ENCODE data around the gene TUB. TPM values are rescaled to one million over a fixed set of nuclear protein-coding genes. Genes with fewer than 3 reads are reported as not detected.

The TUB gene
- total and polyA plus RNA-seq, 4 donors, result 73.3 to 107 (median 89.1) TPM

GRCh38 chr11:8059571-8060011 lies 21.4 kb upstream of the TUB start:
- Histone ChIP-seq H3K4me3 (ENCODE audit: low read depth, low read length) (no peak overlapping the region), H3K27ac (ENCODE audit: low read depth, low read length) (peak overlapping the region; percentile 44), H3K9me3 (ENCODE audit: control insufficient read depth, insufficient read depth, low read length) (no peaks in the 10 kb centered on the region), H3K27me3 (ENCODE audit: control insufficient read depth, insufficient read depth, low read length) (no peaks in the 10 kb centered on the region), H3K36me3 (ENCODE audit: control insufficient read depth, insufficient read depth, low read length) (peaks cover 11% of the 10 kb centered on the region), H3K4me1 (ENCODE audit: control insufficient read depth, insufficient read depth, low read length) (peaks cover 45% of the 10 kb centered on the region)
- peak in 1 of 6 donors; percentile 64 for DNase-seq (ENCODE audit: low read depth in 4 of 6, low spot score in 6 of 6)
- 34% methylated on average over 10 of the region's 10 CpGs for WGBS (ENCODE audit: insufficient coverage)

- H3K27me3 ChIP-seq (ENCODE audit: control insufficient read depth, insufficient read depth, low read length), result no peaks in the 10 kb centered on the region
- no peak overlapping the region for H3K4me3 ChIP-seq (ENCODE audit: low read depth, low read length)
- H3K4me1 ChIP-seq (ENCODE audit: control insufficient read depth, insufficient read depth, low read length), result peaks cover 39% of the 10 kb centered on the region
- H3K9me3 ChIP-seq (ENCODE audit: control insufficient read depth, insufficient read depth, low read length), result no peaks in the 10 kb centered on the region
- H3K36me3 ChIP-seq (ENCODE audit: control insufficient read depth, insufficient read depth, low read length), result peaks cover 11% of the 10 kb centered on the region
- peak overlapping the region; percentile 44 for H3K27ac ChIP-seq (ENCODE audit: low read depth, low read length)
- 94% methylated on average over 3 of the region's 3 CpGs for WGBS (ENCODE audit: insufficient coverage)
- no peak for DNase-seq (ENCODE audit: low read depth in 4 of 6, low spot score in 6 of 6)
These were observed 20.8 kb upstream of the TUB start for GRCh38 chr11:8060146-8060719.

GRCh38 chr11:8060801-8061554 lies 20.0 kb upstream of the TUB start:
- no peaks in the 10 kb centered on the region for H3K27me3 ChIP-seq (ENCODE audit: control insufficient read depth, insufficient read depth, low read length)
- peaks cover 36% of the 10 kb centered on the region for H3K4me1 ChIP-seq (ENCODE audit: control insufficient read depth, insufficient read depth, low read length)
- 76% methylated on average over 6 of the region's 12 CpGs for WGBS (ENCODE audit: insufficient coverage)
- peak in 1 of 6 donors; percentile 30 for DNase-seq (ENCODE audit: low read depth in 4 of 6, low spot score in 6 of 6)
- no peak overlapping the region for H3K4me3 ChIP-seq (ENCODE audit: low read depth, low read length)
- peaks cover 13% of the 10 kb centered on the region for H3K36me3 ChIP-seq (ENCODE audit: control insufficient read depth, insufficient read depth, low read length)
- no peak overlapping the region for H3K27ac ChIP-seq (ENCODE audit: low read depth, low read length)
- no peaks in the 10 kb centered on the region for H3K9me3 ChIP-seq (ENCODE audit: control insufficient read depth, insufficient read depth, low read length)

- Histone ChIP-seq H3K27ac (ENCODE audit: low read depth, low read length) (no peak overlapping the region), H3K4me3 (ENCODE audit: low read depth, low read length) (no peak overlapping the region), H3K4me1 (ENCODE audit: control insufficient read depth, insufficient read depth, low read length) (peaks cover 36% of the 10 kb centered on the region), H3K9me3 (ENCODE audit: control insufficient read depth, insufficient read depth, low read length) (no peaks in the 10 kb centered on the region), H3K27me3 (ENCODE audit: control insufficient read depth, insufficient read depth, low read length) (no peaks in the 10 kb centered on the region), H3K36me3 (ENCODE audit: control insufficient read depth, insufficient read depth, low read length) (peaks cover 13% of the 10 kb centered on the region)
- peak in 1 of 6 donors; percentile 1 for DNase-seq (ENCODE audit: low read depth in 4 of 6, low spot score in 6 of 6)
- WGBS (ENCODE audit: insufficient coverage), result 85% methylated on average over 21 of the region's 22 CpGs
These were observed 19.2 kb upstream of the TUB start for GRCh38 chr11:8061555-8062428.

- H3K27ac ChIP-seq (ENCODE audit: low read depth, low read length), result no peak overlapping the region
- peak in 1 of 6 donors; percentile 0 for DNase-seq (ENCODE audit: low read depth in 4 of 6, low spot score in 6 of 6)
- no peaks in the 10 kb centered on the region for H3K9me3 ChIP-seq (ENCODE audit: control insufficient read depth, insufficient read depth, low read length)
- H3K4me1 ChIP-seq (ENCODE audit: control insufficient read depth, insufficient read depth, low read length), result peaks cover 44% of the 10 kb centered on the region
- H3K36me3 ChIP-seq (ENCODE audit: control insufficient read depth, insufficient read depth, low read length), result peaks cover 13% of the 10 kb centered on the region
- no peak overlapping the region for H3K4me3 ChIP-seq (ENCODE audit: low read depth, low read length)
- no peaks in the 10 kb centered on the region for H3K27me3 ChIP-seq (ENCODE audit: control insufficient read depth, insufficient read depth, low read length)
- 85% methylated on average over 12 of the region's 13 CpGs for WGBS (ENCODE audit: insufficient coverage)
These were observed 18.2 kb upstream of the TUB start for GRCh38 chr11:8062781-8063257.

GRCh38 chr11:8063324-8063723 lies 17.7 kb upstream of the TUB start:
- peak in 1 of 6 donors; percentile 46 for DNase-seq (ENCODE audit: low read depth in 4 of 6, low spot score in 6 of 6)
- H3K9me3 ChIP-seq (ENCODE audit: control insufficient read depth, insufficient read depth, low read length), result no peaks in the 10 kb centered on the region
- no peak overlapping the region for H3K27ac ChIP-seq (ENCODE audit: low read depth, low read length)
- no peaks in the 10 kb centered on the region for H3K27me3 ChIP-seq (ENCODE audit: control insufficient read depth, insufficient read depth, low read length)
- 63% methylated on average over 7 of the region's 7 CpGs for WGBS (ENCODE audit: insufficient coverage)
- H3K4me3 ChIP-seq (ENCODE audit: low read depth, low read length), result no peak overlapping the region
- peaks cover 13% of the 10 kb centered on the region for H3K36me3 ChIP-seq (ENCODE audit: control insufficient read depth, insufficient read depth, low read length)
- H3K4me1 ChIP-seq (ENCODE audit: control insufficient read depth, insufficient read depth, low read length), result peaks cover 48% of the 10 kb centered on the region

GRCh38 chr11:8065031-8065430 lies 16.0 kb upstream of the TUB start:
- no peak for DNase-seq (ENCODE audit: low read depth in 4 of 6, low spot score in 6 of 6)
- no peak overlapping the region for H3K4me3 ChIP-seq (ENCODE audit: low read depth, low read length)
- peaks cover 13% of the 10 kb centered on the region for H3K36me3 ChIP-seq (ENCODE audit: control insufficient read depth, insufficient read depth, low read length)
- H3K27me3 ChIP-seq (ENCODE audit: control insufficient read depth, insufficient read depth, low read length), result no peaks in the 10 kb centered on the region
- WGBS (ENCODE audit: insufficient coverage), result 100% methylated on average over 2 of the region's 2 CpGs
- no peak overlapping the region for H3K27ac ChIP-seq (ENCODE audit: low read depth, low read length)
- peaks cover 48% of the 10 kb centered on the region for H3K4me1 ChIP-seq (ENCODE audit: control insufficient read depth, insufficient read depth, low read length)
- H3K9me3 ChIP-seq (ENCODE audit: control insufficient read depth, insufficient read depth, low read length), result no peaks in the 10 kb centered on the region

GRCh38 chr11:8066036-8066910 lies 14.7 kb upstream of the TUB start:
- Histone ChIP-seq H3K4me1 (ENCODE audit: control insufficient read depth, insufficient read depth, low read length) (peaks cover 40% of the 10 kb centered on the region), H3K36me3 (ENCODE audit: control insufficient read depth, insufficient read depth, low read length) (peaks cover 11% of the 10 kb centered on the region), H3K27ac (ENCODE audit: low read depth, low read length) (no peak overlapping the region), H3K27me3 (ENCODE audit: control insufficient read depth, insufficient read depth, low read length) (no peaks in the 10 kb centered on the region), H3K4me3 (ENCODE audit: low read depth, low read length) (no peak overlapping the region), H3K9me3 (ENCODE audit: control insufficient read depth, insufficient read depth, low read length) (no peaks in the 10 kb centered on the region)
- DNase-seq (ENCODE audit: low read depth in 4 of 6, low spot score in 6 of 6), result peak in 1 of 6 donors; percentile 1
- 80% methylated on average over 15 of the region's 17 CpGs for WGBS (ENCODE audit: insufficient coverage)
